Colonic mucosa (tissue), 4 donors: ENCODE data around the gene MAP2. TPM values are rescaled to one million over a fixed set of nuclear protein-coding genes. Genes with fewer than 3 reads are reported as not detected.

Source experiments
- DNase-seq: peaks from one replicate; pipeline ENCODE4 v3.0.0-alpha.2; 2020
- H3K27ac ChIP-seq: fragments of 200-600 bp; one replicate; pipeline ENCODE4 v1.8.0; 2021
- H3K27me3 ChIP-seq: fragments of 200-600 bp; one replicate; pipeline ENCODE4 v1.8.0; 2021
- H3K36me3 ChIP-seq: fragments of 200-600 bp; one replicate; pipeline ENCODE4 v1.8.0; 2021
- H3K4me1 ChIP-seq: fragments of 200-600 bp; one replicate; pipeline ENCODE4 v1.8.0; 2021; ENCODE audit warnings: mild to moderate bottlenecking
- H3K4me3 ChIP-seq: fragments of 200-600 bp; one replicate; pipeline ENCODE4 v1.8.0; 2021
- H3K9ac ChIP-seq, 2 donors: one replicate each; pipeline ENCODE4 v1.7.0; 2013; ENCODE audit warnings: control low read depth in 2 of 2, low read depth in 2 of 2, low read length in 2 of 2
- H3K9me3 ChIP-seq: fragments of 200-600 bp; one replicate; pipeline ENCODE4 v1.8.0; 2021
- intact Hi-C: fragments of 100-400 bp; cut with DNase I; formaldehyde crosslinking; loops from one replicate; pipeline ENCODE4 v1.14.1; 2022
- total RNA-seq, 2 donors: library from RNA; stranded (reverse); fragmentation: NEBNext Ultra II Directional in 1 of 2; extraction: Animal tissue kit (Norgen Biotek cat#: 25700) in 1 of 2; gene quantifications; one replicate each; pipeline ENCODE4 v1.2.1, GENCODE V29; 2021
- TF ChIP-seq, protein P1 (sequence below): fragments of 200-600 bp; IDR thresholded peaks from one replicate; pipeline ENCODE4 v1.8.0; 2022; ENCODE audit warnings: antibody characterized with exemption, mild to moderate bottlenecking
- donor health status: healthy.
- donor health status: DM: no; HTN: no; CAD: no.
- donor health status: DM: no; HTN: no; CAD: no.

The MAP2 gene
- total RNA-seq, 2 donors from 2014 or later = 0.84 to 1.4 TPM

DNA sequence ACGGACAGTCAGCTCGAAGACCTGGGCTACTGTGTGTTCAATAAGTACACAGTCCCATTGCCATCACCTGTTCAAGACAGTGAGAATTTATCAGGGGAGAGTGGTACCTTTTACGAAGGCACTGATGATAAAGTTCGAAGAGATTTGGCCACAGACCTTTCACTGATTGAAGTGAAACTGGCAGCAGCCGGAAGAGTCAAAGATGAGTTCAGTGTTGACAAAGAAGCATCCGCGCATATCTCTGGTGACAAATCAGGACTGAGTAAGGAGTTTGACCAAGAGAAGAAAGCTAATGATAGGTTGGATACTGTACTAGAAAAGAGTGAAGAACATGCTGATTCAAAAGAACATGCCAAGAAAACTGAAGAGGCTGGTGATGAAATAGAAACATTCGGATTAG, 270.9 kb downstream of the MAP2 start:
- no peak overlapping the region for H3K4me3 ChIP-seq
- no peaks in the 10 kb centered on the region for H3K27me3 ChIP-seq
- no peaks in the 10 kb centered on the region for H3K36me3 ChIP-seq
- intact Hi-C loops = no loop called here
- H3K4me1 ChIP-seq = no peaks in the 10 kb centered on the region
- H3K27ac ChIP-seq = no peak overlapping the region
- TF ChIP-seq, protein P1, sequence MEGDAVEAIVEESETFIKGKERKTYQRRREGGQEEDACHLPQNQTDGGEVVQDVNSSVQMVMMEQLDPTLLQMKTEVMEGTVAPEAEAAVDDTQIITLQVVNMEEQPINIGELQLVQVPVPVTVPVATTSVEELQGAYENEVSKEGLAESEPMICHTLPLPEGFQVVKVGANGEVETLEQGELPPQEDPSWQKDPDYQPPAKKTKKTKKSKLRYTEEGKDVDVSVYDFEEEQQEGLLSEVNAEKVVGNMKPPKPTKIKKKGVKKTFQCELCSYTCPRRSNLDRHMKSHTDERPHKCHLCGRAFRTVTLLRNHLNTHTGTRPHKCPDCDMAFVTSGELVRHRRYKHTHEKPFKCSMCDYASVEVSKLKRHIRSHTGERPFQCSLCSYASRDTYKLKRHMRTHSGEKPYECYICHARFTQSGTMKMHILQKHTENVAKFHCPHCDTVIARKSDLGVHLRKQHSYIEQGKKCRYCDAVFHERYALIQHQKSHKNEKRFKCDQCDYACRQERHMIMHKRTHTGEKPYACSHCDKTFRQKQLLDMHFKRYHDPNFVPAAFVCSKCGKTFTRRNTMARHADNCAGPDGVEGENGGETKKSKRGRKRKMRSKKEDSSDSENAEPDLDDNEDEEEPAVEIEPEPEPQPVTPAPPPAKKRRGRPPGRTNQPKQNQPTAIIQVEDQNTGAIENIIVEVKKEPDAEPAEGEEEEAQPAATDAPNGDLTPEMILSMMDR = no peak
- no peaks in the 10 kb centered on the region for H3K9me3 ChIP-seq
- H3K9ac ChIP-seq = no peak overlapping the region
- DNase-seq = no peak

- Histone ChIP-seq H3K9ac (no peak overlapping the region), H3K4me1 (no peaks in the 10 kb centered on the region), H3K27me3 (no peaks in the 10 kb centered on the region), H3K4me3 (no peak overlapping the region), H3K9me3 (no peaks in the 10 kb centered on the region), H3K27ac (no peak overlapping the region), H3K36me3 (no peaks in the 10 kb centered on the region)
- TF ChIP-seq, protein P1 = no peak
- no peak for DNase-seq
- intact Hi-C loops = no loop called here
Observed at GRCh38 chr2:209696836-209697711, 273.2 kb downstream of the MAP2 start.

DNA sequence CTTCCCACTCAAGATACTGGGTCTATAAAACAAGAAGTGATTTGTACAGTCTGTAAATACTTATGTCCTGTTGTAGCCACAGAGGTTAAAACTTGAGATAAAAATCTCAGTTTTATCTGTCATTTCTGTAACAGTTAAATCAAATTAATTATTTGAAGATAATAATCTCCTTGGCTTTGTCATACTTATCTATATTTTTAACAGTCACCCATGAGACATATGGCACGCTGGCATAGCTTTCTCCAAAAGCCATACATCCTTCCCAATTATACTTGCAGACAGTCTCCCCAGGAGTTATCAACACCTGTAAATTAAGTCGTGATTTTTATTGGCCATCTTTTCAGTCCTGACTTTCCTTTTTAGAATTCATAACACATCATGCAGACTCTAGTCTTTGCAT, 278.9 kb downstream of the MAP2 start:
- DNase-seq = no peak
- TF ChIP-seq, protein P1 = no peak

DNA sequence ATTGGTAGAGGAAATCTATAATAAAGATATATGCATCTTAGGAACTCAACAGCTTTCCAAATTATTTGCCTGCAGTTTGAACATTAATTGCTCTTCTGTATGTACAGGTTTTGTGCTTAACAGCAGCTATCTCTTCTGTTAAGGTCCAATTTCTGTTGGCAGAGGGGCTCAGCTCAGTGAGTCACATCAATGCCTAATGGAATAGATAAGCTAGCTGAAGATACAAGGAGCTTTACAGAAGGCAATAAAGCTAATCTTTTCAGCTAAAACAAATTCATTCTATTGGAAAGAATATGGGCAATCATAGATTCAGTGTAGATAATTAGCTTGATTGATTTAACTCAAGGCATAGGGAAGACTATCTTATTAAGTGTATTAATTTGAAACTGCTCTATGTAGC, 289.4 kb downstream of the MAP2 start:
- DNase-seq = no peak
- no peaks in the 10 kb centered on the region for H3K9me3 ChIP-seq
- H3K9ac ChIP-seq = no peak overlapping the region
- no peak overlapping the region for H3K4me3 ChIP-seq
- no peaks in the 10 kb centered on the region for H3K36me3 ChIP-seq
- H3K27ac ChIP-seq = no peak overlapping the region
- no peaks in the 10 kb centered on the region for H3K27me3 ChIP-seq
- intact Hi-C loops = no loop called here
- TF ChIP-seq, protein P1 = no peak
- H3K4me1 ChIP-seq = no peaks in the 10 kb centered on the region

More for the DNA sequence above, 278.9 kb downstream of the MAP2 start:
- Histone ChIP-seq H3K27ac (no peak overlapping the region), H3K4me3 (no peak overlapping the region), H3K9me3 (no peaks in the 10 kb centered on the region), H3K9ac (no peak overlapping the region), H3K27me3 (no peaks in the 10 kb centered on the region), H3K36me3 (no peaks in the 10 kb centered on the region), H3K4me1 (no peaks in the 10 kb centered on the region)
- intact Hi-C loops = no loop called here

DNA sequence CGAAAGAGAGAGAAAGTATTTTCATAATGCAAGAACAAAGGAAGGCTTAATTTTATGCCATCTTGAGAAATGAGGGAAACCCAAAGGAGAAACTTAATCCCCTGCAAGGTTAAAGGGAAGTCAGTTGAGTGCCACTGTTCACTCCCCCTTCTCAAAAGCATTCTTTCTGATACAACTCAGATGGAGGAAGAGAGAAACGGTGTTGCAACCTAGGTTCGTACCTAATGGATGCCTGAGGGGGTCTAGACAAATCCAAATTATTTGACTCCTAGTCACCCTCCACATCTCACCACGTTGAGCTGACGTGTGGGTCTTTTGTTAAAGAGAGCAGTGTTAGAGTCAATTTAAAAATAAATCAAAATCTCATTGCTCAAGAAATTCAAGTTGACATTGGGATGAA, 295.2 kb downstream of the MAP2 start:
- intact Hi-C loops = no loop called here
- DNase-seq = no peak
- TF ChIP-seq, protein P1 = no peak

More for the DNA sequence above, 295.2 kb downstream of the MAP2 start:
- H3K27ac ChIP-seq = no peak overlapping the region
- no peak overlapping the region for H3K4me3 ChIP-seq
- no peaks in the 10 kb centered on the region for H3K36me3 ChIP-seq
- H3K9ac ChIP-seq = no peak overlapping the region
- H3K9me3 ChIP-seq = no peaks in the 10 kb centered on the region
- no peaks in the 10 kb centered on the region for H3K4me1 ChIP-seq
- H3K27me3 ChIP-seq = no peaks in the 10 kb centered on the region
